MM.1S (cell line): Measurements from ENCODE around the gene LARGE1.

Source experiments
- EZH2phosphoT487 ChIP-seq: fragments of 300-600 bp; sonication (generic); IDR thresholded peaks from 2 replicates; pipeline ENCODE4 v1.6.1; 2018; ENCODE audit warnings: antibody characterized with exemption, low read length
- TF ChIP-seq, protein P1 (sequence below): fragments of 300-600 bp; sonication (generic); IDR thresholded peaks from 2 replicates; pipeline ENCODE4 v1.5.1; 2016; ENCODE audit warnings: antibody characterized with exemption, low read length, mixed read lengths

GRCh38 chr22:33227791-33228190 is 692.5 kb downstream of the LARGE1 start:
- TF ChIP-seq, protein P1, sequence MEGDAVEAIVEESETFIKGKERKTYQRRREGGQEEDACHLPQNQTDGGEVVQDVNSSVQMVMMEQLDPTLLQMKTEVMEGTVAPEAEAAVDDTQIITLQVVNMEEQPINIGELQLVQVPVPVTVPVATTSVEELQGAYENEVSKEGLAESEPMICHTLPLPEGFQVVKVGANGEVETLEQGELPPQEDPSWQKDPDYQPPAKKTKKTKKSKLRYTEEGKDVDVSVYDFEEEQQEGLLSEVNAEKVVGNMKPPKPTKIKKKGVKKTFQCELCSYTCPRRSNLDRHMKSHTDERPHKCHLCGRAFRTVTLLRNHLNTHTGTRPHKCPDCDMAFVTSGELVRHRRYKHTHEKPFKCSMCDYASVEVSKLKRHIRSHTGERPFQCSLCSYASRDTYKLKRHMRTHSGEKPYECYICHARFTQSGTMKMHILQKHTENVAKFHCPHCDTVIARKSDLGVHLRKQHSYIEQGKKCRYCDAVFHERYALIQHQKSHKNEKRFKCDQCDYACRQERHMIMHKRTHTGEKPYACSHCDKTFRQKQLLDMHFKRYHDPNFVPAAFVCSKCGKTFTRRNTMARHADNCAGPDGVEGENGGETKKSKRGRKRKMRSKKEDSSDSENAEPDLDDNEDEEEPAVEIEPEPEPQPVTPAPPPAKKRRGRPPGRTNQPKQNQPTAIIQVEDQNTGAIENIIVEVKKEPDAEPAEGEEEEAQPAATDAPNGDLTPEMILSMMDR: no peak
- no peak for TF ChIP-seq EZH2phosphoT487
